GM12878 (cell line): Measurements from ENCODE around the gene ACTL6A. TPM values are rescaled to one million over a fixed set of nuclear protein-coding genes. Genes with fewer than 3 reads are reported as not detected.

Source experiments
- DPF2 ChIP-seq: fragments of 450-650 bp; IDR thresholded peaks from 2 replicates; pipeline ENCODE4 v1.6.1; 2017; ENCODE audit warnings: mild to moderate bottlenecking
- MTA3 ChIP-seq: IDR thresholded peaks from 2 replicates; pipeline ENCODE4 v1.6.1; 2012; ENCODE audit warnings: low read length, inconsistent platforms, borderline replicate concordance
- NKRF ChIP-seq: fragments of 450-650 bp; conservative IDR thresholded peaks from 2 replicates; pipeline ENCODE4 v1.6.1; 2017; ENCODE audit warnings: mild to moderate bottlenecking, moderate library complexity
- polyA plus RNA-seq, 11 experiments: library from polyadenylated mRNA; depleted of rRNA in 4 of 11; unstranded in 6 of 11; stranded (reverse) in 5 of 11; fragments of >200 nt; fragmentation: Nextera tagmentation in 4 of 11; fragmentation: Illumina TruSeq in 1 of 11; extraction: Ambion mirVana in 4 of 11; extraction: Trizol in 1 of 11; gene quantifications; 1 replicate in 1 of 11; 2 replicates in 10 of 11; pipeline versions ENCODE4 v1.2.1 to v1.2.3, GENCODE V29; 2011 to 2016; ENCODE audit warnings: inconsistent platforms in 2 of 11, missing spikeins in 2 of 11, low read depth in 1 of 11
- total RNA-seq, 4 experiments: library from RNA; depleted of rRNA in 3 of 4; stranded (reverse); fragments of >200 nt in 3 of 4; fragmentation: Illumina TruSeq in 1 of 4; extraction: Trizol in 1 of 4; gene quantifications; 2 replicates each; pipeline versions ENCODE4 v1.2.1 to v1.2.3, GENCODE V29; 2013 to 2021
- TF ChIP-seq, protein P1 (sequence below): fragments of 450-650 bp; IDR thresholded peaks from 2 replicates; pipeline ENCODE4 v1.6.1; 2016; ENCODE audit warnings: mild to moderate bottlenecking, moderate library complexity, borderline replicate concordance

Gene ACTL6A
- total and polyA plus RNA-seq, 10 of the 15 experiments (the other 5 are each of a cell fraction or from before 2014, with no cell fraction given): 70.2 to 197 (median 105) TPM

DNA sequence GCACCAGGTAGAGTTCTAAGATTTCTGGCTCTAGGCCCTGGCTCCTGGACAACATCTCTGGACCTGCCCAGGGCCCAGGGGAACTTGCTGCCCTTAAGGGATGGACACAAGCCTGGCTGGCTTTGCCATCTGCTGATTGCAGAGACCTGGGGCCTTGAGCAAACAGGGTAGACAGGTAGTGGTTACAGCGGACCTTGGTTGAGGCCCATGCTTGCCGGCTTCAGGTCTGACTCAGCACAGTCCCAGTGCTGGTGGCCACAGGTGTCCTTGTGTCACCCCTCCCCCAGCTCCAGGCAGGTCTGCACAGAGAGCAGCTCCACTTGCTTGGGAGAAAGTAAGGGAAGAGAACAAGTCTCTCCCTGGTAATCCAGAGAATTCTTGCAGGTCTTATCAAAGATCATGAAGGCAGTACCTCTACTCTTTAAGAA, 15.9 kb upstream of the ACTL6A start (continued):
- TF ChIP-seq, protein P1, sequence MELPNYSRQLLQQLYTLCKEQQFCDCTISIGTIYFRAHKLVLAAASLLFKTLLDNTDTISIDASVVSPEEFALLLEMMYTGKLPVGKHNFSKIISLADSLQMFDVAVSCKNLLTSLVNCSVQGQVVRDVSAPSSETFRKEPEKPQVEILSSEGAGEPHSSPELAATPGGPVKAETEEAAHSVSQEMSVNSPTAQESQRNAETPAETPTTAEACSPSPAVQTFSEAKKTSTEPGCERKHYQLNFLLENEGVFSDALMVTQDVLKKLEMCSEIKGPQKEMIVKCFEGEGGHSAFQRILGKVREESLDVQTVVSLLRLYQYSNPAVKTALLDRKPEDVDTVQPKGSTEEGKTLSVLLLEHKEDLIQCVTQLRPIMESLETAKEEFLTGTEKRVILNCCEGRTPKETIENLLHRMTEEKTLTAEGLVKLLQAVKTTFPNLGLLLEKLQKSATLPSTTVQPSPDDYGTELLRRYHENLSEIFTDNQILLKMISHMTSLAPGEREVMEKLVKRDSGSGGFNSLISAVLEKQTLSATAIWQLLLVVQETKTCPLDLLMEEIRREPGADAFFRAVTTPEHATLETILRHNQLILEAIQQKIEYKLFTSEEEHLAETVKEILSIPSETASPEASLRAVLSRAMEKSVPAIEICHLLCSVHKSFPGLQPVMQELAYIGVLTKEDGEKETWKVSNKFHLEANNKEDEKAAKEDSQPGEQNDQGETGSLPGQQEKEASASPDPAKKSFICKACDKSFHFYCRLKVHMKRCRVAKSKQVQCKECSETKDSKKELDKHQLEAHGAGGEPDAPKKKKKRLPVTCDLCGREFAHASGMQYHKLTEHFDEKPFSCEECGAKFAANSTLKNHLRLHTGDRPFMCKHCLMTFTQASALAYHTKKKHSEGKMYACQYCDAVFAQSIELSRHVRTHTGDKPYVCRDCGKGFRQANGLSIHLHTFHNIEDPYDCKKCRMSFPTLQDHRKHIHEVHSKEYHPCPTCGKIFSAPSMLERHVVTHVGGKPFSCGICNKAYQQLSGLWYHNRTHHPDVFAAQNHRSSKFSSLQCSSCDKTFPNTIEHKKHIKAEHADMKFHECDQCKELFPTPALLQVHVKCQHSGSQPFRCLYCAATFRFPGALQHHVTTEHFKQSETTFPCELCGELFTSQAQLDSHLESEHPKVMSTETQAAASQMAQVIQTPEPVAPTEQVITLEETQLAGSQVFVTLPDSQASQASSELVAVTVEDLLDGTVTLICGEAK: no peak
- TF ChIP-seq MTA3 (no peak), DPF2 (no peak), NKRF (no peak)
